Fibroblast of skin of right biceps (primary cell): ENCODE results near the gene HPCAL1.
A peak's percentile ranks its signal among the peaks of the same experiment; 100 is the strongest.

Experiments used
- DNase-seq: peaks from one replicate; pipeline ENCODE4 v3.0.0-alpha.2; 2013

HPCAL1 gene

GRCh38 chr2:10392951-10393639 lies 90.4 kb downstream of the HPCAL1 start:
- DNase-seq: no peak

GRCh38 chr2:10393640-10393982 lies 90.9 kb downstream of the HPCAL1 start:
- no peak for DNase-seq

- DNase-seq: no peak
Observed at GRCh38 chr2:10395893-10396292, 93.2 kb downstream of the HPCAL1 start.

DNA sequence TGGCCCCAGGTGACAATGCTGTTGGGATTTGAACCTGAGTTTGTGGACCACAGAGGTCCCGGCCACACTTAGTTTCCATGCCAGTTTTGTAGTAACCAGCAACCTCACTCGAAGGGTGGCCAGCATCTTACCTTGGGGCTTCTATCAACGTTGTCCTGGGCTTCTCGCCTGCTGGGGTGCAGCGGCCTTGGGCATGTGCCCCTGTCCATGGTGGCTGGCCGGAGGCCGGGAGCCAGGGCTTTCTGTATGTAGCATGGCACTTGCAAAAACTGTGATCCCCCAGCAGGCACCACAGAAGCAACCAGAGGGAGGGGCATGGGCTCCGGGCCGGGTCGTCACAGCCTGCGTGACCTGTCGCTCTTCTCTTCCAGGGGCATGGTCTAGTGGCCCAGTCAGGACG lies 93.8 kb downstream of the HPCAL1 start:
- DNase-seq: no peak

DNA sequence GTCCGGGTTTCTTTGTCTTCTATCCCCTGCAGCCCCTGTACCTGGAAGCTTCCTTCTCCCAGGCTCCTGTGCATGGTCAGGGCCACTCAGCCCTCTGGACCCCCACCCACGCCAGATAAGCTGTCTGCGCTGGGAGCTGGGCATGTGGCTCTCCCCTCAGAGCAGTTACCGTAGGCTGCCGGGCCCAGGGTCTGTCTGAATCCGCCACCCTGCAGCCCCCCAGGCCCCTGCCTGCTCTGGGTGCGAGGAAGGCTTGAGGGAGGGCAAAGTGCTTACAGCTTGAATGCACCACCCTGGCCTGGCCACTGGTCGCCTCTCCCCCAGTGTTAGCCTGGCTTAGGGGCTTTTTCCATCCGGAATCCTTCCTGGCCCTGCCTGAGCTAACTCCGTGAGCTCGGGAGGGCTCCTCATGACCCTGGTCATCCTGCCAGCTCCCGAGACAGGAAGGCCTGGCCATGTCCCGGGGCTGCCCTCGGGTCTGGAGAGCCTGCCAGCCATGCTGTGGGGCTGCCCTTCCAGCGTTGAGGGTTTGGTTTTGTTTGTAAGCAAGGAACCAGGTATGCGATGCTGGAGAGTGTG lies 94.7 kb downstream of the HPCAL1 start:
- DNase-seq: no peak

GRCh38 chr2:10397878-10398277 lies 95.2 kb downstream of the HPCAL1 start:
- no peak for DNase-seq

DNA sequence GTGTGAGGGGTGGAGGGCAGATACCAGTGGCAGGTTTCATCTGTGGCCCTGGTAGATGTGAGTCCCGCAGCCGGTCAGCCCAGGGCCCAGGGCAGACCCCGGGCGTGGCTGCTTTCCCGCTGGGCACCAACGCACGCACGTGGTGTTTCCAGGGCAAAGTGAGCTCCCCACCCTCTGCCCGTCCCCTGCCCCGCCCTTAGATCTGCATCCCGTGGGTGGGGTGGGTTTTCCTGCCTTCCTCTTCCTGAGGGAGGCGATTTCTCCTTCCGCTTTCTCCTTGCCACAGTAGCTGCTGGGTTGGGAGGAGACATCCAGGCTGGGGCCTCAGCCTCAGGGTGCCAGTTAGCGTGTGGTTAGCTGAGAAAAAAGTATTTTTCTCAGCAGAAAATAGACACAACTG lies 95.8 kb downstream of the HPCAL1 start:
- no peak for DNase-seq

GRCh38 chr2:10399358-10399757 lies 96.7 kb downstream of the HPCAL1 start:
- DNase-seq: no peak

DNA sequence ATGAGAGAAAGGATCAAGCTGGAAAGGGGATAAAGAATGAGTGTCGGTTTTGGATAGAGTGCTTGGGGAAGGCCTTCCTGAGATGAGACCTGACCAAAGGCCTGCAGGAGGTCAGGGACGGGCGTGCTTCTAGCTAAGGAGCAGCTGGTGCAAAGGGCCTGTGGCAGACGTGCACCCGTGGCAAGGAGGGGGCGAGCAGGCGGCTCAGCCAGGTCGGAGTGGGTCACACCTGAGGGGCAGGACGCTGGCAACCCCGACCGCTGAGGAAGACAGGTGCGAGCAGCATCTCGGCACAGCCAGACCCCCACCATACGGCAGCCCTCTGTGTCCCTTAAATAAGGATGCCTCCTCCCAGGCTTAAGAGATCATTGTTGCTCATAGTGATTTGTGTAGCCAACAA lies 97.3 kb downstream of the HPCAL1 start:
- no peak for DNase-seq

GRCh38 chr2:10400568-10400977 lies 97.9 kb downstream of the HPCAL1 start:
- no peak for DNase-seq

GRCh38 chr2:10400978-10401951 lies 98.6 kb downstream of the HPCAL1 start:
- DNase-seq: no peak

DNA sequence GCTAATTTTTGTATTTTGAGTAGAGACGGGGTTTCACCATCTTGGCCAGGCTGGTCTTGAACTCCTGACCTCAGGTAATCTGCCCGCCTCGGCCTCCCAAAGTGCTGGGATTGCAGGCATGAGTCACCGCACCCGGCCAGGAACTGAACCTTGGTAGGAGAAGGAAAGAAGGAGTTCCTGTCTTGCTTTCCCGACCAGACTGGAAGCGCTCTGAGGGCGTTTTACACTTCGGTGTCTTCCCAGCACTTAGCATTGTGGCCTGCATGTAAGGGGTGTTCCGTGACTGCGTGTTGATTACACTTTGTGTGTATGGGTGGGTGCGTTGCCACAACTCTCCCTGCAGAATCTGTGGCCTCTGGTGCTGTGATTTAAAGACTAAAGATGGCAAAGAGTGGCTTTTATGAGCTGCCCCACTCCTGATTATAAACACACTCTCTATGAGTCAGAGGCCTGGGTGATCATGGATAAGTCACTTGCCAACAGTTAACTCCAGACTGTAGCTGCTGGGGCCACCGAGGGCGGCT lies 99.4 kb downstream of the HPCAL1 start:
- DNase-seq: peak; percentile 28

DNA sequence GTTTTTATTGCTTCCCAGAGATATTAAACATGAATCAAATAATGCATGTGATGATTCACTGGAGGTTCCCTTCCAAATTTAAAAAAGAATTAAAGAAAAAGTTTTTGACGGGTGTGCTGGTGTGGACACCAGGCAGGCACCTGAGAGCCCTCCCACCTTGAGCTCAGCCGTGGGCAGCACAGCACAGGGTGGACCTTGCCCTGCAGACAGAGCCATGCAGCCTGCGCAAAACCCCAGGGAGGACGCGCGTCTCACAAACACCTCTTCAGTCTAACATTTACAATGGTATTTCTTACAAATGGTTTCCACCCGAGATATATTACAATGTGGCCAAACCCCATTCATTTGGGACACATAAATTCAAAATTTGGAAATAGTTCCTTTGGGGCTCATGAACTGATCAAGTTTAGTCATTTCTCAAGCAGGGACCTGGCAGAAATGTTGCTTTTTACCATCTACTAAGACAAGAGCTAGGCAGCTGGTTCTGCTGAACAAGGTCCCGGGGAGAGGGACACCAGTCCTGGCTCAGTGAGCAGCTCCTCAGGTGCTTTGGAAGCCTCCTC lies 100.0 kb downstream of the HPCAL1 start:
- DNase-seq: no peak

GRCh38 chr2:10404324-10405143 lies 101.8 kb downstream of the HPCAL1 start:
- DNase-seq: no peak

GRCh38 chr2:10405448-10405847 lies 102.7 kb downstream of the HPCAL1 start:
- DNase-seq: peak; percentile 82

GRCh38 chr2:10406016-10406415 lies 103.3 kb downstream of the HPCAL1 start:
- DNase-seq: no peak

GRCh38 chr2:10406491-10407188 lies 103.9 kb downstream of the HPCAL1 start:
- DNase-seq: no peak

GRCh38 chr2:10407432-10407831 lies 104.7 kb downstream of the HPCAL1 start:
- DNase-seq: no peak

GRCh38 chr2:10407841-10408648 lies 105.3 kb downstream of the HPCAL1 start:
- DNase-seq: no peak

GRCh38 chr2:10408649-10409579 lies 106.2 kb downstream of the HPCAL1 start:
- DNase-seq: peak; percentile 62
